Measurements from ENCODE around the gene NPTX1.

NPTX1 gene

GRCh38 chr17:80431246-80432195 lies 44.9 kb downstream of the NPTX1 start:
- no peaks in the 10 kb centered on the region for H3K36me3 Mint-ChIP-seq (ENCODE audit: low read depth)
- no peak for DNase-seq (ENCODE audit: low spot score)
- H3K27me3 Mint-ChIP-seq (ENCODE audit: low read depth) = no peaks in the 10 kb centered on the region
- H3K27ac Mint-ChIP-seq = no peak overlapping the region
- H3K4me1 Mint-ChIP-seq (ENCODE audit: low read depth) = peaks cover 3% of the 10 kb centered on the region
- H3K4me3 Mint-ChIP-seq = no peak overlapping the region
- H3K9me3 Mint-ChIP-seq = no peaks in the 10 kb centered on the region

GRCh38 chr17:80430446-80431245 lies 45.8 kb downstream of the NPTX1 start:
- Mint-ChIP-seq H3K27me3 (ENCODE audit: low read depth) (no peaks in the 10 kb centered on the region), H3K4me3 (no peak overlapping the region), H3K4me1 (ENCODE audit: low read depth) (peaks cover 3% of the 10 kb centered on the region), H3K36me3 (ENCODE audit: low read depth) (no peaks in the 10 kb centered on the region), H3K27ac (no peak overlapping the region), H3K9me3 (no peaks in the 10 kb centered on the region)
- no peak for DNase-seq (ENCODE audit: low spot score)

GRCh38 chr17:80429356-80430275 lies 46.8 kb downstream of the NPTX1 start:
- Mint-ChIP-seq H3K4me1 (ENCODE audit: low read depth) (peaks cover 3% of the 10 kb centered on the region), H3K9me3 (no peaks in the 10 kb centered on the region)

GRCh38 chr17:80428796-80429195 lies 47.6 kb downstream of the NPTX1 start:
- peaks cover 7% of the 10 kb centered on the region for H3K4me1 Mint-ChIP-seq (ENCODE audit: low read depth)
- no peak overlapping the region for H3K4me3 Mint-ChIP-seq
- DNase-seq (ENCODE audit: low spot score) = no peak
- no peaks in the 10 kb centered on the region for H3K27me3 Mint-ChIP-seq (ENCODE audit: low read depth)
- H3K36me3 Mint-ChIP-seq (ENCODE audit: low read depth) = no peaks in the 10 kb centered on the region
- no peak overlapping the region for H3K27ac Mint-ChIP-seq
- no peaks in the 10 kb centered on the region for H3K9me3 Mint-ChIP-seq

More at GRCh38 chr17:80429356-80430275, 46.8 kb downstream of the NPTX1 start:
- H3K36me3 Mint-ChIP-seq (ENCODE audit: low read depth) = no peaks in the 10 kb centered on the region
- H3K27ac Mint-ChIP-seq = no peak overlapping the region
- no peak overlapping the region for H3K4me3 Mint-ChIP-seq
- H3K27me3 Mint-ChIP-seq (ENCODE audit: low read depth) = no peaks in the 10 kb centered on the region
- DNase-seq (ENCODE audit: low spot score) = no peak

DNA sequence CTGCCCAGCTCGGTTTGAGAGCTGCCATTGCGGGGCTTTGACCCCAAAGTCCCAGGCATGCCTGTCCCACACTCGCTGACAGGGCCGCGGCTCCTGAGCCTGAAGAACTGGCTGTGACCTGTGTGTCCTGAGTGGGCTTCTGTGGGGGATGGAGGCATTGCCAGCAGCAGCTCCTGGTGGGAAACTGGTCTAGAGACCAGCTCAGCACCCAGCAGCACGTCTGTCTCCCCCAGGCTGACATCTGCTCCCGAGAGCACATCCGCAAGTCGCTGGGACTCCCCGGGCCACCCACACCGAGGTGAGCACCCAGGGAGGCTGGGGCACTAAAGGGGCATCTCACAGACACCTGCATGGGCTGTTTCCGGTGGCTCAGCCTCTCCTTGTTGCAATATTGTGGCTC lies 48.0 kb downstream of the NPTX1 start:
- Mint-ChIP-seq H3K4me3 (no peak overlapping the region), H3K4me1 (ENCODE audit: low read depth) (peaks cover 7% of the 10 kb centered on the region), H3K27me3 (ENCODE audit: low read depth) (no peaks in the 10 kb centered on the region), H3K36me3 (ENCODE audit: low read depth) (no peaks in the 10 kb centered on the region), H3K9me3 (no peaks in the 10 kb centered on the region), H3K27ac (no peak overlapping the region)
- no peak for DNase-seq (ENCODE audit: low spot score)

GRCh38 chr17:80427366-80428282 lies 48.8 kb downstream of the NPTX1 start:
- DNase-seq (ENCODE audit: low spot score) = no peak
- H3K4me3 Mint-ChIP-seq = no peak overlapping the region
- peaks cover 7% of the 10 kb centered on the region for H3K4me1 Mint-ChIP-seq (ENCODE audit: low read depth)
- no peaks in the 10 kb centered on the region for H3K9me3 Mint-ChIP-seq
- H3K27ac Mint-ChIP-seq = no peak overlapping the region
- no peaks in the 10 kb centered on the region for H3K36me3 Mint-ChIP-seq (ENCODE audit: low read depth)
- H3K27me3 Mint-ChIP-seq (ENCODE audit: low read depth) = no peaks in the 10 kb centered on the region

GRCh38 chr17:80426671-80427326 lies 49.6 kb downstream of the NPTX1 start:
- peak; percentile 81 for DNase-seq (ENCODE audit: low spot score)
- Mint-ChIP-seq H3K4me1 (ENCODE audit: low read depth) (peaks cover 7% of the 10 kb centered on the region), H3K27ac (no peak overlapping the region), H3K27me3 (ENCODE audit: low read depth) (no peaks in the 10 kb centered on the region), H3K9me3 (no peaks in the 10 kb centered on the region), H3K4me3 (no peak overlapping the region), H3K36me3 (ENCODE audit: low read depth) (no peaks in the 10 kb centered on the region)

DNA sequence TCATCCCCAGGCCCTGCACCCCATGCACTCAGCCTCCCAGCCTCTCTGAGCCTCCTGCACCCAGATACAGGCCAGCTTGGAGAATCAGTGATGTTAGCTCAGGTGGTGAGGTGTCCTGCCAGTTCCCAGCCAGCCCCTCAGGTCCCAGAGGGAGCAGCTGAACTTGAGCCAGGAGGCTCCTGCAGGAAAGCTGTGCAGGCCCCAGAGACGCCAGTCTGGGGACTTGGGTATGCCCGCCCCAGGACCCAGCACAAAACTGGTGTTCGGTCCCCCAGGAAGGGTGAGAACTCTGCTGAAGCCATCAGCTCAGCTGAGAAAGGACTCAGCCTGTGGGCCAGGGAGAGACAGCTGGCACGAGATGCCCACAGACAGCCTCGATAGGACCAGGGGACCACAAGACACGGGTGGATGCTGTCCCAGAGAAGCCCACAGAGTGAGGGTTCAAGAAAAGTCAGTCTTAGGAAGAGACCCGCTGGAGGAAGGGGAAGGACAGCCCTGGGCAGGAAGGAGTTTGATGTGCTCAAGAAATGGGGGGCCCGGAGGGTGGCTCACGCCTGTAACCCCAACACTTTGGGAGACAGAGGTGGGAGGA lies 50.5 kb downstream of the NPTX1 start:
- Mint-ChIP-seq H3K27me3 (ENCODE audit: low read depth) (no peaks in the 10 kb centered on the region), H3K4me3 (no peak overlapping the region), H3K27ac (no peak overlapping the region), H3K4me1 (ENCODE audit: low read depth) (peaks cover 7% of the 10 kb centered on the region), H3K9me3 (no peaks in the 10 kb centered on the region), H3K36me3 (ENCODE audit: low read depth) (no peaks in the 10 kb centered on the region)
- DNase-seq (ENCODE audit: low spot score) = no peak

DNA sequence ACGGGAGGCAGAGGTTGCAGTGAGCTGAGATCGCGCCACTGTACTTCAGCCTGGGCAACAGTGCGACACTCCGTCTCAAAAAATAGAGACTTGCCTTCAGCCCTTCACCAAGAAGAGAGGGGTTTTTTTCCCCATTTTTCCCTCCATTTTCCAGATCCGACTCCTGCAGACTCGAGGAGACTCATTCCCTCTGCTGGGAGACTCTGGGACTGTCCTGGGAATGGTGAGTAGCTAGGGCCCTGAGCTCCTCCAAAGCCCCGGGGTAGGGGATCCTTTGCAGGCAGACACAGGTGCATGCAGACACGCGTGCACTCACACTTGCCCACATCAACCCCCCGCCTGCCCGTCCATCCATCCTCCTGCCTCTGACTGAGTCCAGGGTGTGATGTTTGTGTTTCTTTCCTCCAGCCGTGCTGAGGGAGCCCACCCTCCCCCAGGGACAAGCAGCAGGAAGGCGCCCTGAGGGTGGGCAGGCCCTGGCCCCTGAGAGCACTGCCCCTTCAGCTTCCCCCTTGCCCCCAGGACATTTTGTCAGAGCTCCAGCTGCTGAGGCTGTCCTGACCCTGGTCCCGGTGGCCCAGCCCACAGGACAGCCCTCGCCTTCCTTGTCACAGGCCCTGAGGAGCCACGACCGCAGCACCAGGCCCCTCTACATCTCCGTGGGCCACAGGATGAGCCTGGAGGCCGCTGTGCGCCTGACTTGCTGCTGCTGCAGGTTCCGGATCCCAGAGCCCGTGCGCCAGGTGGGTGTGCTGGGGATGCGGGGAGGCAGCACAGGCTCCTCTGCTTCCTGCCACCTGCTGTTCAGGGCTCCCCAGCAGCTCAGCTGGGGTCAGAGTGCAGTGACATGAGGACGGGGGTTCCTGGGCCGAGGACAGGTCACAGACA lies 51.3 kb downstream of the NPTX1 start:
- H3K9me3 Mint-ChIP-seq = no peaks in the 10 kb centered on the region
- no peaks in the 10 kb centered on the region for H3K27me3 Mint-ChIP-seq (ENCODE audit: low read depth)
- H3K4me1 Mint-ChIP-seq (ENCODE audit: low read depth) = peaks cover 7% of the 10 kb centered on the region
- no peak overlapping the region for H3K4me3 Mint-ChIP-seq
- no peaks in the 10 kb centered on the region for H3K36me3 Mint-ChIP-seq (ENCODE audit: low read depth)
- no peak for DNase-seq (ENCODE audit: low spot score)
- H3K27ac Mint-ChIP-seq = no peak overlapping the region

- no peak for DNase-seq (ENCODE audit: low spot score)
- Mint-ChIP-seq H3K27me3 (ENCODE audit: low read depth) (no peaks in the 10 kb centered on the region), H3K9me3 (no peaks in the 10 kb centered on the region), H3K4me3 (no peak overlapping the region), H3K27ac (no peak overlapping the region), H3K36me3 (ENCODE audit: low read depth) (no peaks in the 10 kb centered on the region), H3K4me1 (ENCODE audit: low read depth) (peaks cover 7% of the 10 kb centered on the region)
Measured at GRCh38 chr17:80424261-80424660, 52.1 kb downstream of the NPTX1 start.

- no peak overlapping the region for H3K4me3 Mint-ChIP-seq
- peaks cover 7% of the 10 kb centered on the region for H3K4me1 Mint-ChIP-seq (ENCODE audit: low read depth)
- no peak overlapping the region for H3K27ac Mint-ChIP-seq
- no peaks in the 10 kb centered on the region for H3K27me3 Mint-ChIP-seq (ENCODE audit: low read depth)
- no peak for DNase-seq (ENCODE audit: low spot score)
- H3K9me3 Mint-ChIP-seq = no peaks in the 10 kb centered on the region
- H3K36me3 Mint-ChIP-seq (ENCODE audit: low read depth) = no peaks in the 10 kb centered on the region
Measured at GRCh38 chr17:80423536-80424225, 52.7 kb downstream of the NPTX1 start.

Data from T-helper 2 cell treated with Interferon-gamma antibody and Interleukin-4, amounts not matched to agents 5 μg/mL and 100 μg/mL, for 36 hours (primary cell).